GM19351 (cell line): Measurements from ENCODE around the gene IARS1.

Source experiments
- ATAC-seq: cut with Tn5 transposase; IDR thresholded peaks from one replicate; pipeline ENCODE4 v1.9.1; 2021; ENCODE audit warnings: mild to moderate bottlenecking, moderate library complexity; ENCODE audit not compliant: unreplicated experiment

IARS1 gene

DNA sequence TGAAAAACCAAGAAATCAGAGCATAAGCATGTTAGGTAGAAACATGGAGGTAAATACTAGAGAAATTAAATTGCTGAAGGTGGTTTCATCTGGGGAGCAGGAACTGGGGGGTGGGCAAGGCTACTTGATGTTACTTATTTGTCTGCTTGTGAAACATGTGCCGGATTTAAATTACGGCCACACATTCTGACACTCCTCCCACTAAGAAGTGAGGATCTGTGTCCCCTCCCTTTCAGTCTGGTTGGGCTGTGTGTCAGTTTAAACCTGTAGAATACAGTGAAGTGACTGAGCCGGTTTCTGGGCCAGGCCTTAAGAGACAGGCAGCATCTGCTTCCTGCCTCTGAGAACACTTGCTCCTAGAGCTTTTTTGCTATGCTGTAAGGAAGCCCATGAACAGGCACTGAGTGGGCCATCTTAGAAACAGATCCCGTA, 2.3 kb upstream of the IARS1 start:
- ATAC-seq = no peak

DNA sequence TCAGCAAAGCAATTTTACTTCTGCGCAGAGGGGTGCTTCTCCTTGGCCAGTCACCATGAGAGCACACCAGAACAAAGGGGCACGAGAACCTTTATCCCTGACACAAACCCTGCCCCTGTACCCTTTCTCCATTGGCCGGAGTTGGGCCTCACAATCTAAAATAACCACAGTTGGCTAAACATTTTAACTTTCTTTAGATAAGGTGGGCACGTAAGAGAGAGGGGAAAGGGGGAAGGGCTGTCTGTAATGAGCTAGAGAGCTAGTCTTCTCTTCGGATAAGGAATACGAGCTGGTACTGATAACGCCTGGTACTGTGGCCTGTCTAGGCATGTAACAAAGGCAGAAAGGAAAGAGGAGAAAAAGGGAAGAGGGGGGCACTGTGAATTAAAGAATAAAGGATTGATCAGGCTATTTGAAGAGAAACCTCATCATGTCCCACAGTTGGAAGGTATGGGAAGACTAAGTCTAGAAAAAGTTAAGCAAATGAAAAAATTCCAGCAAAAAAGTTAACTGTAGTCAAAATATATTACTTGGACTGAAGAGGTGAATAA, 1.8 kb upstream of the IARS1 start:
- ATAC-seq = no peak

GRCh38 chr9:92294297-92294676, 790 bp upstream of the IARS1 start:
- no peak for ATAC-seq

- ATAC-seq = no peak
Observed at GRCh38 chr9:92293075-92293354, 482 bp downstream of the IARS1 start.

DNA sequence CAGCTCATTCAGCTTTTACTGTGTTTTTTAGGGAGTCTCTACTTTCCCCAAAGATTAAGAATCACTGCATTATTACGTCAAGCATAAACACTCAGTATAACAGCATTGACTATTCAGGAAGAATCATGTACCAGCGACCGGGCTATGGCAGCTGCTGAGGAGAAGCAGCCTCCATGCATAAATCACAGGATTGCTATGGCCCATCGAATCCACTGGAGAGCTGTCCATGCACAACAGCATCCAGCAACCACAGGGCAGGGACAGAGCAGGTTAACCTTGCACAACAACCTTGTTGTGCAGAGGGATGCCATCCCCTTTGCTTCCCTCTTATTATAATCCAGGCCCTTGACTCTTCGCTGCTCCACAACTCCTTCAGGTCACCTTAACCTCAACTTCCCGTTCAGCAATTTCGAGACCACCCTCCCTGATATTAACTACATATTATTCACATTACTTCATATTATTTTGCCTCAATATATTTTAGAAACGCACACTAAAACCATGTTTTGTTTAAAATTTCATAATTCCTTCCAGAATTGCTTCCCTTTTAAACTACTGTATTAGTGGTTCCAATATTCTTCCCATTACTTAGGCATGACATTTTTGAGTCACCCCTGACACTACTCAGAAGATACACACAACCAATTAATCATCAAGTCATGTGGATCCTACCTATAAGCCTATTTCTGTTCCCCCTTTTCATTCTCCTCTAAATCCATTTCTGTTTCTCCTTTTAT, 991 bp downstream of the IARS1 start:
- no peak for ATAC-seq

DNA sequence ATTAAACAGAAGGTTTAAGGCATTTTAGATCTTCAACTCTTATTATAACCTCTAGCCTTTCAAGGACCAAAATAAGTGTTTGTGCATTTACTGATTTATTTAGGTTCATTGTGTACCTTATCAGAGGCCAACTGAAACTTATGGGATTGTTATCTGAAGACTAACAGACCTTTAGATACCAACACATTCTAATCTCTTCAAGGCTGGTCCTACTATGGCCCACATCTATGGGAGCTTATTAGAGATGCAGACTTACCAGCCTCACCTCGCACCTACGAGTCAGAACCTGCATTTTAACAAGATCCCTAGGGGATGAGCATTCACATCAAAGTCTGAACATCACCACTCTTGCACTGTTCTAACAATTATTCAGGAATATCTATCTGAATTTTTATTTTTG, 1.9 kb downstream of the IARS1 start:
- ATAC-seq = no peak

GRCh38 chr9:92290785-92291429, 2.6 kb downstream of the IARS1 start:
- no peak for ATAC-seq

GRCh38 chr9:92289708-92290390, 3.6 kb downstream of the IARS1 start:
- ATAC-seq = no peak

DNA sequence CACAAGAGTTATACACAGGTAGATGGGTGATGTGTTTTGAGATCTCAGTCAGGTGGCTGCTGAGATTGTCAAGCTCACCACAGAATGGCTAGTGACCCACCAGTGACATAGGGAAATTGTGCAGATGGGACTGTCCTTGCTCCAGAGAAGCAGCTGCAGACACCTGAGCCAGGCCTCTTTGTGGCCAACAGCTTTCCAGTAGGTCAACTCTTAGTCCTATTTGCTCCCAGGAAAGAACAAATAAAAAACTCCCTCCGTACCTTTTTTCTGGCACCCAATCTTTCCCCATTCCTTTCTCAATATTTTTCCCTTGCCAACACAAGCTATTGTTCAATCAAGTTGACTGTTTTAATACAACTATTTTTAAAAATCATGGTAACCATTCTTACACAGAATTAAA, 14.2 kb downstream of the IARS1 start:
- no peak for ATAC-seq

DNA sequence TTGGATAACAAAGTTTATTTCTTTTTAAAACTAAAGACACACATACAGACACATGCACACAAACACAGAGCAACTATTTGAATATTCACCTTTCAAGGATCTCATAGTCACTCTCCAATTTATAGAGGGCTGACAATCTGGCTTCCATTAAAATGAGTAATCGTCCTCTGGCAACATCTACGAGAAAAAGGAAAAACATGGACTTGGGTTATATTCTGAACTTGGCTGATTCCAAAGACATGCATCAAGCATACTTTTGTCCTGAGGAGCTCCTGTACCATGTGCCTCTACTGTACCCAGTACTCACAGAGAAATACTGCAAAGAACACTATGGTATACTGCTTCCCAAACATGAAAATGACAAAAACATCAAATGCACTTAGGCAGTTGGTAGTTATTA, 15.4 kb downstream of the IARS1 start:
- no peak for ATAC-seq

DNA sequence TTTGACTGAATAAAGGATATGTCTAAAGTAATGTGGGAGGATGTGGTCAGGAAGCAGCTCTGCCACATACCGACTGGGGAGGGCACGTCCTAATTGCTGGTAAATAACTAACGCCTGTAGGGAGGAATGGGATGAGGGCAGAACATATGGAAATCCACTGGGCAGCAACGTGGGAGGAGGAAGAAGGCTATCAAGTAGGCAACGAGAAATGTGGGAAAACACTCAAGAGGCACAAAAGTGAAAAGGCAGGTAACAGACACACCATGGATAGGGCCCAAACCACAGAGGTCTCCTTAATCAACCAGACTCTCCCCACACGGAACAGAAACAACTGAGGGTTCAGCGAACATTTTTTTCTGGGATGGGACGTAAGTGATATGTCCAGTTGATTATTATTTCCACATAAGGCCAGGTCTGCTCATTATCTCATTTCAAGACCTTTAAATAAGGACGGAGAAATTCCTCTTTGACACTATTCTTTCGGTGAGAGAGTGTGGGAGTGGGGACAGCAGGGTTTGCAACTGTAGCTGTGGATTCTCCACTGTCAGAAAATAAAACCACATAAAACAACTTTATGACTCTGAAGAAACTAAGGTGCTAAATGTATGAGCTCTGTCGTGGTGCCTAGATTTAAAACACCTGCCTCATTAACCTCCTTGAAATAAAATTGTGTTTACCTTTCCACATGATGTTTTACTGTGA, 17.0 kb downstream of the IARS1 start:
- ATAC-seq = no peak

DNA sequence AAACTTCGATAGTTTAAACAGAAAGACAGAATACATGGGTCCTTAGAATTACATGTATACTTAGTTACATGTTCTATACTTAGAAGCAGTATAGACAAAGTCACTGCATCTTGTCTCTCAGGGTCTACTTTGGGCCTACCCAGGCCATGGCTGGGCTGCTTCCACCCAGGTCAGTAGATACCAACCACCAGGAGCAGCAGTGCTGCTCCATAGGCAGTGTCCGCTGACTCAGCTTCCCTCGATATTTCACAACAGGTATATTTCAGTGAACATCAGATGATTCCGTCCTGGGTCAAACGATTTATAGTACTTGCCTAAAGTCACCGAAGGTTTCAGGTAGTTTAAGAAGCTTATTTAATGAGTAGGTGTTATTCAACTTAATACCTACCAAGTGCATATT, 18.0 kb downstream of the IARS1 start:
- ATAC-seq = no peak

- ATAC-seq = no peak
Observed at GRCh38 chr9:92270511-92270910, 23.0 kb downstream of the IARS1 start.

GRCh38 chr9:92266486-92266885, 27.0 kb downstream of the IARS1 start:
- ATAC-seq = no peak

DNA sequence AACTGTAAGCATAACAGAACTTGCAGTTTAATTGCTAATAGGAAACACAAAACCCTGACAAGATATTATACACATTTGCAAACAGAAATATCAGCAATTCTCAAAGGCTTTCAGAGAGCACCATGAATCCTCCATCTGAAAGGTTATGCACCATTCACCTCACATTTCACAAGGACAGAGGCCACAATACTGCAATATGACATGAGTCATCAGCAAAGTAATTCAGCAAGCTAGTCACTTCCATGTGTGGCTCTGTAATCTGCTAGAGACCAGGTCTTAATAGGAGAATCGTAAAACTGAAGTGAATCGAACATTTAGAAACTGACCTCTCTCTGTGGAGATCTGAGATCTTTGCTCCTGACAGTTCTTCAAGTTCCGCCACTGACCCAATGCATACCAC, 28.3 kb downstream of the IARS1 start:
- no peak for ATAC-seq

DNA sequence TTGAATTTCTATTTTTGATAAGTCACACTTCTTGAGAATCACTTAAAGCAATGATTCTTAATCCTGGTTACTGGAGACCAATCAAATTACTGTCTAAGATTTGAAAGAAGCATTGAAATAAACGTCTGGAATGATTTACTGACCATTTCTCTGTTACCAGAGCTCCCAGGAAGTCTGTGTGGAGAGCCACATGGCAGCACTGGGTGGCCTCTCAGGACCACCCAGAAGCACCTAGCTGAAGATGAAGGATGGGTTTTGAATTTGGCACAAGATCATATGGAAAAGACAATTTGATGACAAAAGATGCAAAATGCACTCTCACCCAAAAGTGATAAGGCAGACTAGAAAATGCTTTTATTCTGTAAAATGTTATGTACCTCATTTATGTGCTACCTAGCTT, 30.4 kb downstream of the IARS1 start:
- no peak for ATAC-seq

GRCh38 chr9:92257327-92257726, 36.2 kb downstream of the IARS1 start:
- ATAC-seq = no peak

GRCh38 chr9:92254381-92255337, 38.8 kb downstream of the IARS1 start:
- no peak for ATAC-seq

GRCh38 chr9:92253656-92254055, 39.8 kb downstream of the IARS1 start:
- no peak for ATAC-seq

DNA sequence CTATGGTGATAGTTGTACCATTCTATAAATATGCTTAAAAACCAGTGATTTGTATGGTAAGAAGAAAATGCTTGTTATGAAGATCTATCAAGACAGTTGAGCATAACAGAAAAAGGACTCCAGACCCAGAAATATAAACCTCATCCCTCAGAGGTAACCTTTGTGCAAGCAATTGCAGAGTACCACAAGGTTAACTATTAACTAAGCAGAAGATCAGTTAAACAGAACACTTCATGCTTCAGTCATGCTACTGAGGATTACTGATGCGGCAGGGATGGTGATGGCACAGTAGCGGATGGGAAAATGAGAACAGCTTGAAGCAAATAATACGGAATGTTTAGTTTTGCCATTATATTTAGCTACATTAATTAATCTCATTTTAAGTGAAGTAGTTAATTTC, 45.5 kb downstream of the IARS1 start:
- ATAC-seq = no peak
